RWPE1 (cell line): ENCODE measurements around the gene FAM184A.

Experiments
- CTCF ChIA-PET: fragments of 350-600 bp; sonication (Branson Sonifier 250); formaldehyde crosslinking; extraction: SDS; loops from one replicate; lab custom pipeline; 2021; lab: Yijun Ruan, JAX
- POLR2A ChIA-PET: fragments of 400-600 bp; formaldehyde crosslinking; extraction: SDS; loops from one replicate; lab custom pipeline; 2020; ENCODE audit warnings: antibody characterized with exemption; ENCODE audit not compliant: low non-redundant PET; lab: Yijun Ruan, JAX
- DNase-seq: peaks from one replicate; pipeline ENCODE4 v3.0.0; 2012; ENCODE audit warnings: low spot score
- H3K27ac ChIP-seq: fragments of 450-650 bp; 2 replicates; pipeline ENCODE4 v1.5.1; 2017
- TF ChIP-seq, protein P1 (sequence below): fragments of 450-650 bp; conservative IDR thresholded peaks from 2 replicates; pipeline ENCODE4 v1.5.1; 2017; ENCODE audit warnings: low read depth, mild to moderate bottlenecking

Gene FAM184A

GRCh38 chr6:118984342-118984741, 94.1 kb downstream of the FAM184A start:
- no peak overlapping the region for H3K27ac ChIP-seq
- TF ChIP-seq, protein P1, sequence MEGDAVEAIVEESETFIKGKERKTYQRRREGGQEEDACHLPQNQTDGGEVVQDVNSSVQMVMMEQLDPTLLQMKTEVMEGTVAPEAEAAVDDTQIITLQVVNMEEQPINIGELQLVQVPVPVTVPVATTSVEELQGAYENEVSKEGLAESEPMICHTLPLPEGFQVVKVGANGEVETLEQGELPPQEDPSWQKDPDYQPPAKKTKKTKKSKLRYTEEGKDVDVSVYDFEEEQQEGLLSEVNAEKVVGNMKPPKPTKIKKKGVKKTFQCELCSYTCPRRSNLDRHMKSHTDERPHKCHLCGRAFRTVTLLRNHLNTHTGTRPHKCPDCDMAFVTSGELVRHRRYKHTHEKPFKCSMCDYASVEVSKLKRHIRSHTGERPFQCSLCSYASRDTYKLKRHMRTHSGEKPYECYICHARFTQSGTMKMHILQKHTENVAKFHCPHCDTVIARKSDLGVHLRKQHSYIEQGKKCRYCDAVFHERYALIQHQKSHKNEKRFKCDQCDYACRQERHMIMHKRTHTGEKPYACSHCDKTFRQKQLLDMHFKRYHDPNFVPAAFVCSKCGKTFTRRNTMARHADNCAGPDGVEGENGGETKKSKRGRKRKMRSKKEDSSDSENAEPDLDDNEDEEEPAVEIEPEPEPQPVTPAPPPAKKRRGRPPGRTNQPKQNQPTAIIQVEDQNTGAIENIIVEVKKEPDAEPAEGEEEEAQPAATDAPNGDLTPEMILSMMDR: no peak
- DNase-seq: no peak
- POLR2A ChIA-PET: no interaction called here
- CTCF ChIA-PET: no interaction called here

DNA sequence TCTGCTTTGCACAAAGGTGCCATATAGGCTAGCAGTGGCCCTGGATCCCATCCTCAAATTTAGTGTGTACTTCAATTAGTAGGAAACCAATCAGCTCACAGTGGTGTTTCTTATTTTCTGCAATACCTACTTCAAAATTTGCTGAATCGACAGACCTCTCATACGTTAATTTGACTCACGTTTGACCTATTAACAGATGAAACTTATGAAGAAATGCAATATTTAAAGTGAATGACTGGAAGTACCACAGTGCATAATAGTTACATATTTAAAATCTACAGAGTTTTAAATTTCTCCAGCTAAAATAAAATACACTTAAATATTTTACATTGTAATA, 95.9 kb downstream of the FAM184A start:
- POLR2A ChIA-PET: no interaction called here
- no peak for DNase-seq
- CTCF ChIA-PET: no interaction called here
- no peak overlapping the region for H3K27ac ChIP-seq
- TF ChIP-seq, protein P1: no peak

GRCh38 chr6:118981884-118982574, 96.4 kb downstream of the FAM184A start:
- TF ChIP-seq, protein P1: no peak
- H3K27ac ChIP-seq: no peak overlapping the region
- ChIA-PET CTCF (no interaction called here), POLR2A (no interaction called here)
- DNase-seq: no peak

DNA sequence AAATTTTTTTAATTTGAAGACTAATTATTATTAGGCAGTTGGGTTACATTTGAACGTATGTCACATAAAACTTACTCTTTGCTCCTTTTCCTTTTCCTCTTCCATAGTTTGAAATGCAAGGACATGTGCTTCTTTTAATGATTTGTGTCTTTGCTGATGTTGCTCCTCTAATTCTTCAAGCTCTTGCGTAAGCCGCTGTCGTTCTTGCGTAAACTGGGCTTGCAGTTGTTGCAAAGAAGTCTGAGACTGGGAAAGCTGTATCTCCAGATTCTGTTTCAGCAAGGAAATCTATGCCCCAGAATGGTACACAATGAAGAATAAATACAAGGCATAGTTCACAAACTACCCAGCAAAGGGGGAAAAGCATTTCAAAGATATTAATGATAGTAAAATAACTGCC, 98.4 kb downstream of the FAM184A start:
- CTCF ChIA-PET: interaction anchor here (0.6 to 0.7 kb wide), 2 partner anchors 31 to 446 kb away, joined by 3 to 5 read pairs; no protein-coding TSS in a partner anchor
- TF ChIP-seq, protein P1: no peak
- POLR2A ChIA-PET: no interaction called here
- no peak overlapping the region for H3K27ac ChIP-seq
- no peak for DNase-seq

DNA sequence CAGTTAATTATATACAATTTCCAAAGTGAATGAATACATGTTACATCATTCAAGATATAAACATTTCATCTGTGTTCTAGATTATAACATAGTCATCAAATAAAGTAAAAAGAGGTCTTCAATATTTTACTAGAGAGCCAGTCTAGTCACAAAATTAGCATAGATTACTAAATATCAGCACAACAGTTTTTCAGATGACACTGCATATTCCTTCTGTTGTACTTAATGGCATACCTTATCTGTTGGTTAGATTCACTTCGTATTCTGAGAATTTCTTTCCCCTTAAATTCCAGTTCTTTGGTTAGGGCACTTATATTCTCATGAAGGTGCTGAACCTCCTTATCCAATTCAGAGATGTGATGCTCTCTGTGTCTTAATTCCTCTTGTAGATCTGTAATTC, 103.7 kb downstream of the FAM184A start:
- ChIA-PET CTCF (interaction anchor here (1.0 kb wide), 1 partner anchor 136 kb away, joined by 7 read pairs; no protein-coding TSS in a partner anchor), POLR2A (no interaction called here)
- H3K27ac ChIP-seq: no peak overlapping the region
- TF ChIP-seq, protein P1: no peak
- DNase-seq: no peak

GRCh38 chr6:118971682-118972081, 106.8 kb downstream of the FAM184A start:
- ChIA-PET POLR2A (no interaction called here), CTCF (no interaction called here)

More at GRCh38 chr6:118971682-118972081, 106.8 kb downstream of the FAM184A start:
- H3K27ac ChIP-seq: no peak overlapping the region
- DNase-seq: no peak
- TF ChIP-seq, protein P1: no peak
